Measurements from ENCODE around the gene FOXJ3.

FOXJ3 gene

DNA sequence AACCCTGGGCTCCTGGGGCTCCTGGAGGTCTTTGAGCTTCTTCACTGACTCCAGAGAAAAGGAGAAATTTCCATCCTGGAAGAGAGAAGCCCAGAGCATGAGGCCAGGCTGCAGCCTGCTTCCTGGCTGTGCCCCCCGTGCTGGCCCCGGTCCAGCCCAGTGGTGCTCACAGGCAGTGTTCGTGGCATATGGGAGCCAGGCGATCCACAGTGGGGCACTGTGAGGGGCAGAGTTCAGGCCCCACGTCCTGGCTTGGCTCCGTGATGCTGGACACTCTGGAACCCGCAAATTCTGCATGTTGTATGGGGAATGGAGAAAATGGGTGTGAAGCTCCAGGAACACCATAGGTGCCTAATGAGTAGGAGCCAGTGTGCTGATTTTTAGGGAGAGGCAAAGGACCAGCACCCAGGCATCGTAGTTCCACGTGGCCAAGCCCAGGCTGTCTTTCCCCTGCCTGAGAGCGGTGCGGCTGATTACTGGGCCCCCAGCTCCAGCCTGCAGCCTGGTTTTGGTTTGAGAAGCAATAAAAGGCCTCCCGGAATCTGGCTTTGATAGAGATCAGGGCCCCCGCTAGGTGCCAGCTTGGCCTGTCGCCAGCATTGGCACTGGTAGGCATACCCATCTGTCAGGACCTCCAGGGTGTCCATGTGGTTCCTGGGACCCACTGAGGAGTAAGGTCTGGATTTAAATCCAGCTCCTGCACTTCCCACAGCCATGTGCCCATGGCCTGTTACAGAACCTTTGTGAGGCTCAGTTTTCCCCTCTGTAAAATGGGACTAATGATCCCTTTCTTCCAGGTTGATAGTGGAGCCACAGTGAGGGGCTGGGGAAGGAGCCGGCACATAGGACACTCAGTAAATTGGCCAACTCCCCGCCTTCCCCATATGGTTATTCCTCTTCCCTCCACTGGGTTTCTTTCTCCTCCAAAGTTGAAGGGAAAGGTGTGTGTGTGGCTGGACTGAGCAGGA lies 171.2 kb downstream of the FOXJ3 start:
- no peak for DNase-seq

DNA sequence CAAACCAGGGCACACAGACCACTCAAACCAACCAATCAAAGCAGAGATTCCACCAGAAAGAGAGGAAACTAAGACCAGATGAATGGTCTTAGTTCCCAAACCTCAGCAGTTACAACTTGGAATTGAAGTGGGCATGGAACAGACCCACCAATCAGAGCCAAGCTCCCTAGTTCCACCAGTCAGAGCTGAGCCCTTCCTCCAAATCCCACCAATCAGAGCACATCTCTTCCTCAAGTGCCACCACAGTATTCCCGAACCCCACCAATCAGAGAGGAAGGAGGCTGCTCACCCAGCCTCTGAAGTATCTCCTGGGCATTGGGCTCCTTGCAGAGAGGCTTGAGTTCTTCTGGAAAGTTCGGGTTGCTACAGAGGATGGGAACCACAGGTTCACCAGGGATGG lies 171.9 kb downstream of the FOXJ3 start:
- DNase-seq, result no peak

DNA sequence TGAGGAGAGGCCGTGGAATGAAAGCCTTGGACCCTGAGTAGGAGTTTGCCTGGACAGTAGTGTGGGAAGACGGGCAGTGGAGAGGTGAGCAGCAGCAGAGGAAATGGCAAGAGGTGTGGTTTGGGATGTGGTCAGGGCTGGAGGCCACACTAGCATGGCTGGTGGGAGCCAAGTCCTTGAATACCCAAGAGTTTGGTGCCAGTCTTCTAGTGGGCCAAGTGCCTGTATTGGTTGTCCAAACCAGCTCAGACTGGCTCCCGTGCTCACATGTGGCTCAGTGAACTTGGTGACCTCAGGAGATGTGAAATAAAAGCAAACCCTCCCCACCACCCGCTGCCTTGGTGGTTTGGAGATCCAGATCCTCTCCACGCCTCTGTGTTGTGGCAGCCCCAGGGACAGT lies 172.9 kb downstream of the FOXJ3 start:
- no peak for DNase-seq

DNA sequence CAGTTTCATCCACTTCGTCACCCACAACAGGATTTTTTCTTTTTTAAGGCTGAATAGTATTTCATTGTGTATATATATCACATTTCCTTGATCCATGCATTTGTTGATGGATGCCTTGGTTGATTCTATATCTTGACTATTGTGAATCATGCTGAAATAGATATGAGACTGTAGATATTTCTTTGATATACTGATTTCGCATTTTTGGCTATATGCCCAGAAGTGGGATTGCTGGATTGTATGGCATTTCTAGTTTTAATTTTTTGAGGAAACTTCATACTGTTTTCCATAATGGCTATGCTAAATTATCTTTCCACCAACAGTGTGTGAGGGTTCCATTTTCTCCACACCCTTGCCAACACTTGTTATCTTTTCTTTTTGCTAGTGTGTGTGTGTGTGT lies 176.8 kb downstream of the FOXJ3 start:
- no peak for DNase-seq

DNA sequence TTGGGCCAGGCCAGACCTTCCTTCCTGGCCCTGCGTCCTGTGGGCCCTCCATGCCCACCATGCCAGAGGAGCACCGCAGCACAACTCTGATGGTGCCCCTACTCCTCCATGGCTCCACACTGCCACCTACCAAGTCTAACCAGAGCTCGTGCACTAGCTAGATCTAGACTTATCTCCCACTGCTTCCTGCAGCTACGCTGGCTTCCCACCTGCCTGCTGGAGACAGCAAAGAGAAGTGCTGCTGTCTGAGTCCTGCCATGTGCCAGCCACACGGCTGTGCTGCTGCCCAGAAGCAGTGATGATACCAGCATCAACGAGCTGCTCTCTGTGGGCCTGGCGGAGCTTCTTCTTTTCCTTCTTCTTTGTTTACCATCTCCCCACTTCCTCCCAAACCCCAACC lies 177.4 kb downstream of the FOXJ3 start:
- DNase-seq, result no peak

DNA sequence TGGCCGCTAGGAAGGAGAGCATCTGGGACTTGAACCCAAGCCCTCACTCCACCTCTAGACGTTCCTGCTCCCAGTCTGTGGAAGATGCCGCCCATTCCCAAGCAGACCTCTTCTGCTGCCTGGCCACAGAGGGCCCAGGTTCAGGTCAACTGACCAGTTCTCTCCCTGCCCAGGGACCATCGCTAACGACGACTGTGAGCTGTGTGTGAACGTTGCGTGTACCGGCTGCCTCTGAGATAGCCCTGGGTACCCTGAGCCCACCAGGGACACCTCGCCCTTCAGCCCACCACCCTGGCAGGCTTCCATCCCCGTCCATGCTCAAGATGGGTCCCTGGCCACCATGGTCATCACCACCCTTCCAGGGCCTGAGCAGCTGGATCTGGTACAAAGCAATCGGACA lies 179.7 kb downstream of the FOXJ3 start:
- no peak for DNase-seq

DNA sequence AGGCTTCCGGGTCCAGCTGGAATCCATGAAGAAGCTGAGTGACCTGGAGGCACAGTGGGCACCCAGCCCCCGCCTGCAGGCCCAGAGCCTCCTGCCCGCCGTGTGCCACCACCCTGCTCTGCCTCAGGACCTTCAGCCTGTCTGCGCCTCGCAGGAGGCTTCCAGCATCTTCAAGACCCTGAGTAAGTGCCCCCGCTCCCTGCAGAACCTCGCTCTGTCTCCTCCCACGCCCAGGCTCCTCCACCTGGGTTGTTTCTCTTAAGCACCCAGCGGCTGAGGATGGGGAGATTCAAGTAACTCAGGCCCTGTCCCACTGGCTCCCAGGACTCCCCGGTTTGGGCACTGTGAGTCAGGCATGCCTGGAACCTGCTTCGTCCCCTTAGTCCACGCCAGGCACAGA lies 180.3 kb downstream of the FOXJ3 start:
- DNase-seq, result no peak

DNA sequence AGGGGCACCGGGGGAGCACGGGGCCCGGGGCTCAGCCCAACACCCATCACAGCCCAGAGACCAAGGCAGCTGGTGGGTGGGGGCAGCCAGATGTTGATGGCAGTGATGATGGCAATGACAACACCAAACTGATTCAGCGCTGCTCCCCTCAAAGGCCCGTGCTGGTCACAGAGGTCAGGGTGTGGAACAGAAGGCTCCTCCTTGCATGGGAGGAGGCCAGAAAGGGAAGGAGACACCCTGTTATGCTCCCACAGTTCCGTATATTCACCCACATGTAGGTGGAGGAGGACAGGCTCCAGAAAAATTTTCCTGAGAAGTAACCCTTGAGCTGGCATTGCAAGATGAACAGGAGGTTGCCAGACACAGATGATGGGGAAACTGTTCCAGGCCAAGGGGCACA lies 181.4 kb downstream of the FOXJ3 start:
- DNase-seq, result no peak

DNA sequence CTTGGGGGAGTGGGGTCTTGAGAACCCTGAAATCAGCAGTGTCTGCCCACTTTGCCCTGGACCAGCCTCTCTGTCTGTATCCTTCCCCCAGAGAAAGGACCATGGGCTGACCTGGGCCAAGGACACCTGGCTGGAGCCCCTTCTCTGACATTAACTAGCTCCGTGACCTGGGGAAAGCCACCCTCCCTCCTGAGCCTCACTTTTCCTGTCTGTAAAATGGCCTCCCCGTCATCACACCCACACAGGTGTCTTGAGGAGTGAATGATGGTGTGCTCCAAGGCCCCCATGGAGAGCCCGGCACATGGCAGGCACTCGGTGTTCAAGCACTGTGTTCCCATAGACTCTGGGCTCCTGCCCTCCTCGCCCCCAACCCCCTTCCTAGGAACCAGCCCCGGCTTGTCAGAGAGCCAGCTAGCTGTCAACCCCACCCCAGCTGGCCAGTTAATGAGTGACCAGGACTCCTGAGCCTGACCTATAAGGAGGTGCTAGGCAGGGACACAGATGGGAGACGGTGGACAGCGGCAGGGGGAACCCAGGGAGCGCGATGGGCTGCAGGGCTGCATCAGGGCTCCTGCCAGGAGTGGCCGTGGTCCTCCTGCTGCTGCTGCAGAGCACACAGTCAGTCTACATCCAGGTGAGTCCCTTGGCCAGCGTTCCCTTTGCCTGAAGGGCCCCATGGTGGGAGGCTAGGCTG lies 182.0 kb downstream of the FOXJ3 start, which contains the start of gene GUCA2B:
Gene GUCA2B (plus strand): TSS at position 504 of the 694 bp plus-strand sequence. CDS start 41 bp downstream, at position 545.
- DNase-seq, result no peak

DNA sequence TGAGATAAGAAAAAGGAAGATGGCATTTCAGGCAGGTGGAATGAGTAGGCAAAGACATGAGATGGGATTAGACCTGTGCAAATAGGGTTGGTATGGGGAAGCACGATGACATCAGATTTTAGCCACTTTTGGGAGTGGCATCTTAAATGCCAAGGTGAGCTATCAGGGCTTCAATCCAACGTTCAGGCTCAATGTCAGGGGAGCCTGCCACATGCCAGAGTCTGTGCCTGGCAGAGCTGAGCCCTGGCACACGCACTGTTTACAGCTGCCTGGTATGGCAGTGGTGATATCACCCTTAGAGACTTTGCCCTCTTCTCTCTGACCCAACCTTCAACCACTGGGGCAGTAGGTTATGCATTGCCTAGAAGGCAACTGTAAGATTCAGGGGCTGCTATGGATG lies 182.9 kb downstream of the FOXJ3 start:
- no peak for DNase-seq

DNA sequence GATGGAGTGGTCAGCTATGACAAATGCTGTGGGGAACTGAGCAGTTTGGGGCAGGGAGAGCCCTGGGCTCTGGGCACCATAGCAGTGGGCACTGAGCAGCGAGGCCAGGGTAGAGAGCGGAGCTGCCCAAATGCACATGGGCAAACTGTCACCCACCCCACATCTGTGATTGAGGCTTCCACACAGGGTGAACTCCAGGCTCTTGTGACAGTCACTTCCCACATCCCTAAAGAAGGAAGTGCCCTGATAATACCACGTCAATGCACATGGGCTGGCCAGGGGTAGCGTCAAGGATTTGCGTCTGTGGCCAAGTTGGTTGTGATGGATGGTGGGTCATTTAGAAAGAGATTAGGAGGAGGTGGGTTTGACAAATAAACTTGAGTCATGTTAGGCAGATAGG lies 184.4 kb downstream of the FOXJ3 start:
- DNase-seq, result no peak

DNA sequence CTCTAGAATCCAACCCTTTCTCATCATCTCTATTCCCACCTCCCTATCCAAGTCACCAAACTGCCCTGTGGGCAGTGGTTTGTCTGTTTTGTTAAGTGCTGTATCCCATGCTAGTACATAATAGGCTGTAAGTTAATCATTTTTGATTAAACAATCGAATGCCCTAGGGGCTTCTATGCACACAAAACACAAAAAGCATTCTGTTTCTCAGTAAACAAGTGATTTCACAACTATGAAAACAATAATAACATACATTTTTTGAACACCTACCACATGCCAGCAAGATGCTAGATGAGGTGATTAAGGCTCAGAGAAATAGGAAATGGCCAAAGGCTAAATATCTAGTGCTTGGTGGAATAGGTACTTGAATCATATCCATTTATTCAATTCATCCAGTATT lies 186.9 kb downstream of the FOXJ3 start:
- DNase-seq, result no peak

DNA sequence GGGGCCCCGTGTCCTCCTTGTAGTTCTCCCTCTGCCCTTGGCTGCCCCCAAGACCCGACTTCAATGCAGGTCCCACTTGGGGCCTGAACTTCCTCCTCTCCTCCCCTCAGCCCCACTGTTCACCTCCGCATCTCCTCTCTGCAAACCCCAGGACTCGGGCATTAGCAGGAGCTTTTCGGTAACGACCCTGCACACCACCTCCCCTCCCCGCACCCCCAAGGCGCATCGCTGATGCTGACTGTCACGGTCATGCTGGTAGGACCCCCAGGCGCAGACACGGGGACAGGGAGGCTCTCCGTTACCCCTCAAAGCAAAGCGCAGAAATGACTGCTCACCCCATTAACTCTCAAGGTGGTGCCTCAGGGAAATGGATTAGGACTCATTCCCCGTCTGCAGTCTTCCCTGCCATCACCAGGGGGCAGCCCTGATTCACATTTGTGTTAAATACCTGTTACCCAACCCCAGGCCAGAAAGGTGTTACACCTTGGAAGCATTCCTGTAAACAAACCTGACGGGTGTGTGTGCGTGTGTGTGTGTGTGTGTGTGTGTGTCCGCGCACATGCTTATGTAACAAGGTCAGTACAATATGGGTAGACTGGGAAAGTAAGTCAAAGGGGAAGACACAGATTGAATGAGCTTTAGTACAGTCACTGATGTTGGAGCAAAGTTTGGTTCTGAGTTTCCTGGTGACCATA lies 188.3 kb downstream of the FOXJ3 start:
- DNase-seq, result peak; percentile 81

DNA sequence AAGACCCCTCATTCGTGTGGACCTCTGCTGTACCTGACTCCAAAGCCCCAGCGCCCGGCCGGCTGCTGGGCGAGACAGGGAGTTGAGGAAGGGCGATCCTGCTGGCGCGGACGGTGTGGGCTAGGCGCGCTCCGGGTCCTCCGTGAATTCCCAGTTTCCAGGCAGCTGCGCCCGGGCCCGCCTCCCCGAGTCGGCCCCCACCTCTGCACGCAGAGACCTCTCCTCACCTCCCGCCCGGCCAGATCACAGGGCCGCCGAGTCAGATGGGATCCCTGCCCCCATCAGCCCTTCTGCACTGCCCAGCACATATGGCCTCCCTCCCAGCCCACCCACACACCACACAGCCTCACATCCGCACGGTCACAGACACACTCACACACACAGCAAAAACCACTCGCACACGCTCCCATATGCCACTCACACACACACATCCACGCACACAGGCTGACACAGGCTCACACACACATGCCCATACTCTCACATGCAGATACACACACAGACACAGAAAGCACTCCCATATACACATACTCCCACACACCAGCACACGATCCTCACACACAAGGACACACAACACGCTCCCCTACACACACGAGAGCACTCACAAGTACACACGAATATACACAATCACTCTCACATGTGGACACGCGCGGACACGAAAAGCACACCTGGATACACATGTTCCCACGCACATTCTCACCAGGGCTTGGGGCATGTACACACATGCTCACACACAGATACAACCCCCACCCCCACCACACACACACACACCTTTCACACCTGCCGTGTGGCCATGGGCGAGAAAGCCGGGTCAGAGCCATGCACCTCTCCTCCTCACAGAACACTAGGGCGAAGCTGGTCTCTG lies 189.0 kb downstream of the FOXJ3 start:
- no peak for DNase-seq

DNA sequence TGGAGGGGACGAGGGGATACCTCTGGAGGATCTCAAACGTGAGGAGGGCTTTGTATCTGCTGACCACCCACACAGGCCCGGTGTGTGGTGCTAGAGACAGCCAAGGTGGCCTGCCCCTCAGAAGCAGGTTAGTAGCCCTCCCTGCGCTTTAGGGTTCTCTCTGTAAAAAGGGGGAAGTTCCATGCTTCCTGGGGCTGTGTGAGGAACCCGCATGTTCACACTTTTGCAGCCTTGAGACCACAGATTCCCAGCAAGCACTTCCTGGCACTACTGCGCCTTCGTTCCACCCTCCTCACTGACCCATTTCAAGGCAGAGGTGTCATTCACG lies 189.7 kb downstream of the FOXJ3 start:
- DNase-seq, result no peak

DNA sequence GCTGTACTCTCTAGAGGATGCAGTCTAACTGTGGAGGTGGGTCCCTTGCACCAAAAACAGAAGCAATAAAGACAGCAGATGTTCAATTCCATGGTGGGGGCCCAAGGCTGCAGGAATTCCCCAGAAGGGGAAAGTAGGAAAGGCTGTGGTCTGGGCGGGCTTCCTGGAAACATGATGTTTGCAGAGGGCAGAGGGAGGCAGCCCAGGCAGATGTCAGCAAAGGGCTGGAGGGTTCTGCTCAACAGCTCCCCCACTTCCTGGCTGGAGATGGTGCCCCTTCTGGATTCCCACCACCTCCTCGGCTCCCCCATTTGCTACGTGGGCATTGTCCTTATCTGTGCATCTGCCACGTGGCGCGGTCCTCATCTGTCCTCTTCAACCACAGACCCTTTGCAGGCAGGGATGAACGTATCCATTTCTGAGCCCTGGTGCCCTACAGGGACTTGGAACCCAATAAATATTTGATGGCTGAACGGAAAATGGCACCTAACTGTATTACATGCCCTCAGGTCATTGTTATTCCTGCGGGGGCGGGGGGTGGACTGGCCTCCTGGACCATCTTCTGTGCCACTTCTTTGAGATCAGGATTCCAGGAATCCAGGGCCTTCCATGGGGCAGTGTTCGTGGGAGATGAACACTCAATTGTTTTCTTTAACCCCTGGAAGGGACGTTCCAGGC lies 190.2 kb downstream of the FOXJ3 start:
- DNase-seq, result no peak

DNA sequence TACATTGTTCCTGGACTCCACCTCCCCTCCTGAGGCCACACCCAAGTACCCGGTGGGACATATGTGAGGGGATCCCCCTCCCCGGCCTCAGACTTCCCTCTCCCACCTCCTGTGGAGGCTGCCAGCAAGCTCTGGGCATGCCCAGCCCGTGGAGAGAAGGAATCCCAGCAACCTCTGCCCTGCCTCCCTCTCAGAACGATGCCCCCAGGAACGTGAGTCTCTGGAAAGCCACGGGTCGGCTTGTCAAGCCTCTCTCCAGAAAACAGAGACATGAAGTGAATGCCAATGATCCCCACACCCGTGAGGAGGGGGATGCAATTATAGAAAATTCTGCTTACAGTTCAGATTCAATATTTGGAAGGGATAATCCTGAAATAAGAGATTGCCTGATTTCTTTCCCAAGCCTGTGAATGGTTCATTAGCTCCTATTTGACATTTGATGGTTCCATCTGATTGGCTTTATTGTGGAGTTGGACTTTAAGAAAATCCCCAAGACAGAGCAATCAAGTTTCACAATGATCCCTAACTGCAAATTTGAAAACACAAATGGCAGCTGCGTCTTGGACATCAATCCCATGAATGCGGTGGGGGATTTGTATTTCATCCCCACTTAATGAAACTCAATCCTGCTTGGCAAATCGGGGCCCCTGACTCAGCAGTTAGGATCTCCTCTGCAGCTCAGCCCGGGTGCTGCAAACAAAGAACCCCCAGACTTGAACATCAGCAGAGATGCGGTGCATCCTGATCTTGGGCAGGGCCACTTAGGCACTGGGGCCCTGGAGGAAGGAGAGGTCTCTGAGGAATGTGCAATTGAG lies 190.9 kb downstream of the FOXJ3 start:
- DNase-seq, result no peak

DNA sequence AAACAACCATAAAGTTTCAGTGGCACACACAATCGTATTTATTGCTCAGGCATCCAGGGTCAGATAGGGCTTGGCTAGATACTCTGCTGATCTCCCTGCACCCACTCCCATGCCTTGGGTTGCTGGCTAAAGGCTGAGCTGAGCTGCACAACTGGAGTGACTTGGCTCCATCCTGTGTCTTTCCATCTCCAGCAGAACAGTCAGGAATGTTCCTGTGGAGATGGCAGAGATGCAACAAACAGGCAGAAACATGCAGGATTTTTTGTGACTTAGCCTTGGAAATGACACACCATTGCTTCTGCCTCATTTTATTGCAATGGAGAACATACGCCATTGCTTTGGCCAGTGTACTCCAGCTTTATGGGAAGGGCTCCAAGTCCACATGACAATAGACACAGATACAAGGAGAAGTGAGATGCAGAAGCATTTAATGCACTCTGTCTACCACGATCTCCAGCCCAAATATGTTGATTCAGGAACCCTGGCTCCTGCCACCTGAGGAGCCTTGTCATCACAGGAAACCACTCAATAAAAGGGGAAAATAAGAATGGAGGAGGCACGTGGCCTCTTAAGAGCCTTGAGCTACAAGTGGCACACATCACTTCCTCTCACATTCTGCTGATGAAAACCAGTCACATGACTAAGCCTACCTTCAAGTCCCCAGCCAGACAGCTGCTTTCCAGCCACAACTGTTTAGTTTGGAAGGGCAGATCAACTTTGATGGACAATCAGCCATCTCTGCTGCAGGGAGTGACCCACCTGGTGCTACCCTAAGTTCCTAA lies 191.9 kb downstream of the FOXJ3 start:
- DNase-seq, result peak; percentile 53

DNA sequence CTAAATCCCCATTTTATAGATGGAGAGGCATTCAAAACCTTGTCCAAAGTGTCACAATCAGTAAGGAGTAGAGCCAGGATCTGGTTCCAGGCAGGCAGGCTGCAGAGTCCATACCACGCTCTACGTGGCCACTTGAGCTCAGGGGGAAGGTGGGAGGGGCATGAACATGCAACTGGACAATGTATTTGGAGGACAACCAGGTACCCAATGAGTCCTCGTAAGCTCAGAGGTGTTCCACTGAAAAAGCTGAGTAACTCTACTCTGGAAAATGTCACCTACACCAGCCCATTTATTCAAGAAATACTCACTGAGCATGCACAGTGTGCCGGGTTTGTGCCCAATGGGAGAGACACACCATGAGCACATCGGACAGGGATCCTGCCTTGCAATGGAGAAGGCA lies 193.1 kb downstream of the FOXJ3 start:
- no peak for DNase-seq

DNA sequence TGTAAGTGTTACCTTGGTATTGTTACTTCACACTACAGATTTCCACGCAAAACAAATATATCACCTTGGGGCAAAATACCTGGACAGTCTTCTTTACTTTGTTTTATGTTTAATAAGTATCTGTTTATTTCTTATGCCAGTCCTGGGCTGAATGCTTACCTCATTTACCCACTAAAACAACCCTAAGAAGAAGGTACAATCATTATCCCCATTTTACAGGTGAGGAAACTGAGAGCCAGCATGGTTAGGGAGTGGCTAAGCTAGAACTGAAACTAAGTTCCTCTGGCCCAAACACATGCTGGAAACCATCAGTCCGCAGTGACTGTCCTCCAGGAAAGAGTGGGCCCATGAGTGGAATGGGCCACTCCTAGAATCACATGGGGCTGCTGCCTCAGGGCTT lies 194.8 kb downstream of the FOXJ3 start:
- DNase-seq, result no peak

All from NCI-H345 (cell line).